CD4-positive, alpha-beta T cell treated with Interleukin-6 for 4 hours (primary cell): ENCODE results near the gene MORN1.
"Not testable (repeated sequence)": the region's sequence is repeated elsewhere in the genome, so short reads cannot be mapped to it uniquely, and the experiment has no call there.

Source experiments
- DNase-seq: peaks from one replicate; pipeline ENCODE4 v3.0.0-alpha.2; 2020; ENCODE audit warnings: mixed read lengths

The MORN1 gene

GRCh38 chr1:2391041-2391930, at the start of gene MORN1, which contains the start of gene RER1:
Gene MORN1 (minus strand): TSS chr1:2391554. CDS start chr1:2391533, 21 bp downstream.
Gene RER1 (plus strand): TSS chr1:2391841. CDS start chr1:2395791, 3,950 bp downstream.
- peak; percentile 99 for DNase-seq

DNA sequence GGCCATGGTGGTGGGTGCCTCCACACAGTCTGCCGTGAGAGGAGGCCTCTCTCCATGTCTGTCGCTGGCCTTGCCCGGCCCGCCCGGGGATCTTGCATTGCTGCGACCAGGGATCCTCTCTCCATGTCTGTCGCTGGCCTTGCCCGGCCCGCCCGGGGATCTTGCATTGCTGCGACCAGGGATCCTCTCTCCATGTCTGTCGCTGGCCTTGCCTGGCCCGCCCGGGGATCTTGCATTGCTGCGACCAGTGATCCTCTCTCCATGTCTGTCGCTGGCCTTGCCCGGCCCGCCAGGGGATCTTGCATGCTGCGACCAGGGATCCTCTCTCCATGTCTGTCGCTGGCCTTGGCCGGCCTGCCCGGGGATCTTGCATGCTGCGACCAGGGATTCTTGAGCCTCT, 49.0 kb upstream of the MORN1 start:
- DNase-seq: not testable (repeated sequence)

DNA sequence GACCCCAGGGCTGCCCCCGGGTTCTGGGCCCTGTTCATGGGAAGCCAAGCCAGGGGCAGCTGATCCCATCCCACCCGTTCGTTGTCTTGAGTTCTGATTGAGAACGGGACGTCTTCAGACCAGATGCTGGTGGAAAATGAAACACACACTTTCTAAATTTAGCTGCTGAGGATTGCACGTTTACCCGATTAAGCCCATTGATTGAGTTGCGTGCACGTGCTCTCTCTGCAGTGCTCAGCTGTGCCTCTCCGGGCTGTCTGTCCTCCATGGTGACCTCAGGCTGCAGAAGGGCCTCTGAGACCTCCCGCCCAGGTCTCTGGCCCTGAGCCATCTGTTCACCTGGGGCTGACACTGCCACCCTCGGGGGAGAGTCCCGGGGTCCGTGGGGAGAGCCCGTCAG, 48.0 kb upstream of the MORN1 start:
- no peak for DNase-seq

DNA sequence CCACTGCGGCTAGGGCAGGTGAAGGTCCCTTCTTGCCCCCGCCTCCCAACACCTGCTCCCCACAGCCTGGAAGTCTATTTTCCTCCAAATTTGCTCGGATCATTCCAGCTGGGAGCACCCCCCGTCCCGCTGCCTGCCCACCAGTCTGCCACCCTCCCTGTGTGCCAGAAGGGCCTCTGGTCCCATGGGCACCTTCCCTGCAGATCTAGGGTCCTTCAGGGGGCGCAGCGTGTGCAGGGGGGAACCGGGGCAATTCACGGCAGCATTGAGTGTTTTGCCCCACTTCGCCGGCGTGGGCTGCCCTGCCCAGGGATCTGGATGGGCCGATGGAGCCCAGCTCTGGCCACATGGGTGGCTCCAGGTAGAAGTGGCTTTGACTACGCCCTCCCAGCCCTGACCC, 47.3 kb upstream of the MORN1 start:
- DNase-seq: no peak

DNA sequence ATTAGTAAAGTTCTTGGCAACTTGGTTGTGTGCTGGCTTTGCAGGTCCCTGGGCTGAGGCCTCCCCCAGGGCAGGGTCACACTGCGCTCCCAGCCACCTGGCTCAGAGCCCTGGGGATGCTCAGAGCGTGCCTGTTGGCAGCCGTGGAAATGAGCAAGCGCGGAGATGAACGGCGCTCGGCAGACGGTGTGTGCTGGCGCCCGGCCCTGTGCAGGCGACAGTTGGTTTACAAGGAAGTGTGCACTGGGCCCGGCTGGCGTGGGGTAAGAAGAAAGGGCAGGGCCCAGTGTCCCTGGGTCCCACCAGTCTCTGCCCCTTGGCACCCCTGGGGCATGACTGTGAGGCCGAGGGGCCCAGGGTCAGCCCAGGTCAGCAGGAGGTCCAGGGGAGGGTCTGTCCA, 46.7 kb upstream of the MORN1 start:
- no peak for DNase-seq

DNA sequence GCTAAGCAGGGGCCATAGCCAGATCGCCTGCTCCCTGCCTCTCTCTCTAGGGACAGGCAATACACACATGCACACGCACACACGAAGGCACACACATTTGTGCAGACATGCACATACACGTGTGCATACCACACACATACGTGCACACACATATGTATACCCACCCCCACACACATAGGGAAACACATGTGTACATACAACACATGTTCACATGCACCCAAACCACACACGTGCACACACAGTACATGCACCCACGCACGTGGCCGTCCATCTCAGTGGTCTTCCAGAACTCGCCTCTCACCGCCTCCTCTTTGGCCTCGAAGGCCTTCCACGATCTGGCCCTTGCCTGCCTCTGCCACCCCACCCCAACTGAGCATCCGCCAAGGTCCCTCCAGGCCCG, 46.3 kb upstream of the MORN1 start:
- no peak for DNase-seq

DNA sequence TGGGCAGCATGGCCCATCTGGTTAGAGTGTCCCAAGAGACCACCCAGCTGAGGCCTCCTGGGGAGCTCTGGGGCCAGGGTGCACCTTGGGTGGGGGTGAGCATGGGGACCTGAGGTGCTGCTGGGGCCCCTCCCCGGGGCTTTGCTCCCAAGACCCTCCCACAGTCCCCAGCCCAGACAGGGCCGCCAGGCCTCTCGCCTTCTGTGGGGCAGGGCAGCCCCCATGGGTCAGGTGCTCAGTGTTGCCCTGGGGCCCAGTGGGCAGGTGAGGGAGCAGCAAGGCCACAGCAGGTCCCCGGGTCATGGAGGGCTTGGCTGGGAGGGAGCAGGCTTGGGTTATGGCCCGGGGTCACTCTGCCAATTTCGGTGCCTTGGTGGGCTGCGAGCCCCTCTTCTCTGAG, 45.5 kb upstream of the MORN1 start:
- DNase-seq: no peak

- DNase-seq: no peak
Observed at GRCh38 chr1:2435746-2436355, 44.5 kb upstream of the MORN1 start.

DNA sequence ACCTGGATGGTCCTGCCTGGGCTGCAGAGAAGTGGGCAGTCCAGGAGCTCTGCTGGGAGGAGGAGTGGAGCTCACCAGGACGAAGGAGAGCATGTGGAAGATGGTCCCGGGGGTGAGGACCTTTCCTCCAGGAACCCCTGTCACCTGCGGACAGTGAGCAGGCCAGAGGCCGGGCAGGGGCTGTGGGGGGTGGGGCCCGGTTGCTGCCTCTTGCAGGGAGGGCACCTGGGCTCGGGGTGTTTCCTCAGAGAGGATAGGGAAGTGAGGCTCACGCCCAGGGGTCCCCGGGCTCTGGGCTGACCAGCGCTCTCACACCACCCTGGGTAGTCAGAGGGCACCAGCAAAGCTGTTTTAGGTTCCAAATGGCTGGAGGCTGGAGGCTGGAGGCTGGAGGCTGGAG, 43.7 kb upstream of the MORN1 start:
- no peak for DNase-seq

GRCh38 chr1:2433936-2434655, 42.7 kb upstream of the MORN1 start:
- DNase-seq: no peak

DNA sequence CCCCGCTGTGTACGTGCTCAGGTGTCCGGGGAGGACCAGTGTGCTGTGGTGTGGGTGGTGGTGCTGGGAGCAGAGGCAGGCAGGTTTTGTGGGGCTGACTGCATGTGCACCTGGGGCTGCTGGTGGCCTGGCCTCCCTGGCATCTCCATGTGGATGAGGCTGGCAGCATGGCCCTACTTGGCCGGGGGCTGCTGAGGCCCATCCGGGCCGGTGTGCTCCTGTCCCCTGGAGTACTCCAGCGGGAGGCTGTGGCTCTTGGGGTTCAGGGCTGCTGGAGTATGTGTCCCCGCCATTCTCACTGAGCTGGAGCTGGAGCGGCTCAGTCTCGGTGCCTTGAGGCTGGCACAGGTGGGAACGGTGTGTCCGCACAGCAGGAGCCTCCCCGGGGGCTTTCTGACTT, 41.8 kb upstream of the MORN1 start:
- no peak for DNase-seq

DNA sequence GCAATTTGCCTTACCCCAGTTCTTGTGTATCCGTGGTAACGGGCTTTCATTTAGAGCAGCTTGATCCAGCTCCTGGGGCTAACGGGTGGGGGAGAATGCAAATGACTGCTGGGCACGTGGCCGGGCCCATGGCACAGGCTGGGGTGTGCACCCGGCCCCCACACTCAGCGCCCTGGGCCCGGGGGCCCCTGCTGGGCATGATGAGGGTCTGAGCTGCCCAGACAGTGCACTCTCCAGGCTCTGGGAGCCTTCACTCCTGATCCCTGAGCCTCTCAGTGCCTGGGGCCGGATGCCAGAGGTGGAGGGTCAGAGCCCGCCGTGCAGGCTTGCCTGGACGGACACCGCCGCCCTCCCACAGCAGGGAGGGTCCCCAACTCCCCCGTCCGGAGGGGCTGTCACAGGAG, 41.1 kb upstream of the MORN1 start:
- no peak for DNase-seq

GRCh38 chr1:2431518-2431917, 40.2 kb upstream of the MORN1 start:
- DNase-seq: no peak

DNA sequence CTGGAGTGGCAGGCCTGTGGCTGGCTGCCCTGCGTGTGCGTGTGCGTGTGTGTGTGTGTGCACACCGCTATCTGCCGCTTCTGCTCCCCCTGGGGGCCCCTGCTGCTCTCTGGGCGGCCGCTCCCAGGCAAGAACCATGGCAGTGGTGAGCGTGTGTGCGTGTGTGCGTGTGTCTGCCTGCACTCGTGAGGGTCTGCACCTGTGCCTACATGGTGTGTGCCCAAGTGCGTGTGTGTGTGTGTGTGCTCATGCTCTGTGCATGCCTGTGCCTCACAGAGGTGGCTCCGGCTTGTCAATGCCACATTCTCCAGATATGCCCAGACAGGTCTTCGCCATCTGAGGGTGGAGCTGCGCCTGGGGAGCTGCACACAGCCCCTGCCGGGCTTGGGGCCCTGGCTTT, 39.7 kb upstream of the MORN1 start:
- DNase-seq: no peak

- no peak for DNase-seq
Observed at GRCh38 chr1:2430592-2430973, 39.2 kb upstream of the MORN1 start.

DNA sequence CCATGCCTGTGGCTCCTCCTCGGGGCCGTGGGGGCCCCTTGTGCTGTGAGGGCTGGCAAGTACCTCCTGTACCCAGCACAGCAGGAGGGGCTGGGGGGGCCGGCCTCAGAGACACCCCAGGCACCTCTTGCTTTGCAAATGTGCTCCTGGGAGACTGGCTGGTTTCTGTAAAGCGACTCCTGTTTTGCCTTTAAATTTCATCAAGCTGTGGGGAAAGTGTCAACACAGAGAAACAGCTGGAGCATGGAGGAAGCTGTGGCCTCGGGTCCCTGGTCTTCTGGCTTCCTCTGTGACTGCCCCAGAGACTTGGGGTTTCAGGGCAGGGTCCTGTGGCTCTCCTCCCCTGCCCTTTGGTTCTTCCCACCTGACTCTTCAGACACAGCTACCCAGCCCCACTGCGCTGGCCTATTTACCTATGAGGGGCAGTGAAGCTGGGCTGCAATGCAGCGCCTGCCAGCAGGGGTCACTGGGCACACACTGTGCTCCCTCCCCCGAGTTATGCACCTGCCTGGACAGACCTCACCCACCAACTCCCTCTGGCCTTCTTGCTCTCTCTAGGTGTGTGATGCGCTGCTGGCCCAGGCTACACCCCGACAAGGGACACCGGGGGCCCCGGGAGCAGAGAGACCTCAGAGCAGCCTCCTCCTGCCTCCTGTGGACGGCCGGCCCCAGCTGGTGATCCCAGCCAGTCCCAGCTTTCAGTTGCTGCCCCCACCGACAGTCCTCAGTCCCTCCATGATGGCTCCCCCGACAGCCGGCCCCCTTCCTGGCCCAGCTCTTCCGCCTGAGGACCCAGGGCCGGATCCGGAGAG, 38.6 kb upstream of the MORN1 start:
- no peak for DNase-seq

GRCh38 chr1:2428490-2428889, 37.1 kb upstream of the MORN1 start:
- no peak for DNase-seq

DNA sequence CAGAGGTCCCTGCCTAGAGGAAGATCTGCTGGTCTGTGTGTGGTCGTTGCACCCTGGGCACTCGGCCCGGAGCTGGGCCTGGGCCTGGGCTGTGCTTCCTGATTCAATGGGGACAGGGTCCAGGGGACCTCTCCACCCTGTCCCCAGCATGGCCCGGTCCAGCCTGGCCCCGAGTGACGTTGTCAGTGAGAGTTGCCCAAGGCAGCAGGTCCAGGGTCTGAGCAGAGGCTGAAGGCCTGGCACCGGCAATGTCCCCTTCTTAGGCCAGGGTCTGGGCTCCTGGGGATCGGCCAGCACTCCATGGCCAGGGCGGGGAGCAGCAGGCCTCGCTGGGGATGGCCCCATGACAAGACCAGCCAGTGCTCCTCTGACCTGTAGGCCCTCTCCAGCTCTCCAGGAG, 36.6 kb upstream of the MORN1 start:
- no peak for DNase-seq

DNA sequence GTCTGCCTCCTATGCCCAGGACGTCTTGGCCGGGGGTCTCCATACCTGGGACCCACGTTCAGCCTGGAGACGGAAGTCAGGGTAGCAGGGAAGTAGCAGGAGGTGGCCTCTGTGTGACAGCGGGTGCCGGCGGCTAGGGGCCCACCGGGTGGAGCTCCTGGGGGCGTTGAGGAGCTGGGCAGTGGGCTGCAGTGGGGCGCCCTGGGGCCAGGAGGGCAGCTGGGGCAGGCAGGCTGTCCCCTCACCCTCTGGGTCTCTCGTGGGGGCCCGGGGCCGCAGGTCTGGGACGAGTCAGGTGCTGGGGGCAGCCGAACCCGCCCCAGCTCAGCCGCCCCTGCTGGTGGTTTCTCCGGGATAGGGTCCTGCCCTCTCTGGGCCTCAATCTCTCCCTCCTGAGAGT, 35.7 kb upstream of the MORN1 start:
- no peak for DNase-seq

DNA sequence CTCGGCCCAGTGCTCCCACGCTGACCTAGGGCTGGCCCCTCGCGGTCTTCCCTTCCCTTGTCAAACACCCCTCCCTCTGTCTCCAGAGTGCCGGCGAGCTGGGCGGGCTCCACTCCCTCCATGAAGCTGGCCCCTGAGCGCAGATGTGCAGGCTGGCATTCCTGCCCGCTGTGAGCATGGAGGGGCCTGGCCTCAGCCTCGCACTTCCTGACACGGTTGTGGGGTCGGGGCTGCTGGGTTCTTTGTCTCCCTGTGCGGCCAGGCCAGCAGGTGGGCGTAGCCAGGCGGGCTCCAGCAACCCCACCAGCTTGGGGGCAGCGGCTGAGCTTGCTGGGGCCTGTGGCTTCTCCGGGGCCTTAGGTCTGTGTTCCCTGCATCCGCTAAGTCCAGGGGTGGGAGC, 35.2 kb upstream of the MORN1 start:
- no peak for DNase-seq

DNA sequence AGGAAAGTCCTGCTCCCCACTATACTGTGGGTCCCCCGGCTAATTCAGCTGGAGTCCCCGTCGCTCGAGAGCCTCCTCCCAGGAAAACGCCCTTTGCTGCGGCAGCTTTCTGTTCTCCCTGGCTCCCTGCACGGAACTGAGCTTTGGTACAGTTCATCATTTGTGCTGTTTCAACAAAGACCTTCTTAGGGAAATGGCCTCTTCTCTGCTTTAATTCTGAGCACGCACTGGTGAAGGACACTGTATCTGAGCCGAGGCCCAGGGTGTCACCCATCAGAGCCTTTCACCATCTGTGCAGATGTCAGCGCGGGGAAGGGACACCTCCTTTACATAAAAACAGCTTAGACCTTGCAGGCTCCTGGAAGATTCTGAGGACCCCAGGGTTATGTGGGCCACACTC, 34.5 kb upstream of the MORN1 start:
- no peak for DNase-seq

DNA sequence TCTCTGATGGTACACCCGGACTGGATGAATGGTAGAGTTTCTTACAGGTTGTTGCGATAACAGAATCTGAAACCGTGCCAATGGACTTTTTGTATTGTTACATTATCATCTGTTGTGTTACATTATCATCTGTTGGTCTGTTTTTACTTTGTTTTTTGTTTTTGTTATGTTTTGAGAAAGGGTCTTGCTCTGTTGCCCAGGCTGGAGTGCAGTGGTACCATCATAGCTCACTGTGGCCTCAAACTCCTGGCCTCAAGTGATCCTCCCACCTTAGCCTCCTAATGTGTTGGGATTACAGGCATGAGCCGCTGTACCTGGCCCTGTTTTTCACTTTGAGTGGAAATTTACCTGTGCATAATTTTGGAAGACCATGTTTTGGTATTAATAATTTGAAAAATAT, 31.2 kb upstream of the MORN1 start:
- DNase-seq: no peak

DNA sequence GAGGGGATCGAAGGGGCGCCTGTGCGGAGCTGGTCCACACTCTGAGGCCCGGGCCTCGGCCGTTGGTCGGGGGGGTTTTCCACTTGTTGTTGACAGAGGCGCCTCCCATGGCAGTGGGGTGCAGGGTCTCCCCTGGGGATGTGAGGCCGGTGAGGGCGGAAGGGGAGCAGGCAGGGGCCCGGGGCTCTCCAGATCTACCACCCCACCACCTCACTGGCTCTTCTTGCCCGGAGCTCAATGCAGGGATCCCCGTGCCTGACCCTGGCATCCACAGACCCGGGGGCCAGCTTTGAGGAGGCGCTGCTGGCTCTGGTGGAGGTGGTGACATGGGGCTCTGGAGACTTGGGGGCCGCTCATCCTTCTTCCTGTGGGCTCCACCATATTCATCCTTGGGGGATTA, 28.1 kb upstream of the MORN1 start:
- DNase-seq: no peak
